ENCODE data around the gene MCM9.

The MCM9 gene

DNA sequence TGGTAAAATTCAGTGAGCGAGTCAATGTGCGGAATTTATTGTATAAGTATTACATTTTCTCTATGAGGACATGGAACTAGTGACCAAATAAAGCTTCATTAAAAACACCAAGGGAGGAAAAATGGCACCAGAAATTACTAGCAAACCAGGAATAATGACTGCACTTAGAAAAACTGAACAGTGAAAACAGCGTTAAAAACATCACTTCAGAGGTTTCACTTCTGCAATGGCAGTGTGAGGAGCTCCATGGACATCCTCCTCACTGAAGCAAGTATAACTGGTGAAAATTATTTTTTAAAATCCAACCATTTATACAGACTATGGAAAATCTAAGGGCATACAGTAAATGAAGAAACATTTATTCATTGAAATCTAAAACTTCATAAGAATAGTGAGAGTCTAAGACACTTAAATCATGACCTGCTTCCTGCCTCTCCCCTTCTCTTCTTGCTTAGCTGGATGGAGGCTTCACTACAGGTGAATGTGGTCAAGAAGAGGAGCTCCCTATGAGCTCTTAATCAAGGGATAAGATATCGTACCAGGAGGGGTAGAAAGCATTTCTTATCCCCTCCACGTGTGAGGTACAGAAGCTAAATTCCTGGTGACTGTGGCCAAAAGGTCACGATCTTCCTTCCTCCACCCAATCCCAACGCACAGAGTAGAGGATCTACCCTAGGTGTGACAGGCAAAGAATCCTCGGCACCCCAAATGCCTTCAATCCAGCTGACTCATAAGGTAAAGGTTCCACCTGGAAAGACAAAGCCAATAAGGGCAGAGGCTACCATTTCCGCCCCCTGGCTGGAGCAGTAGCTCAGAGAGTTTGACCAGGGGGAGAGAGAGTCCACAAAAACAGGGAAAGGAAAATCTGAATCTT is 53.3 kb downstream of the MCM9 start:
- Histone ChIP-seq H3K4me3 (replicated peaks; ENCODE audit: insufficient read depth, low read length) (no peak overlapping the region), H3K27ac (replicated peaks) (no peak overlapping the region), H3K27me3 (ENCODE audit: insufficient read depth, poor library complexity, severe bottlenecking) (no peaks in the 10 kb centered on the region)
- DNase-seq (ENCODE audit: low read depth in 1 of 2, low spot score in 1 of 2), result no peak
- TF ChIP-seq REST (IDR thresholded peaks at IDR 0.05; ENCODE audit: insufficient replicate concordance, low read depth) (no peak), GABPA (IDR thresholded peaks at IDR 0.05; ENCODE audit: low read depth) (no peak), SPI1 (IDR thresholded peaks at IDR 0.05; ENCODE audit: borderline replicate concordance, low read depth) (no peak), POLR2AphosphoS5 (IDR thresholded peaks at IDR 0.05; ENCODE audit: low read depth) (no peak)
- TF ChIP-seq, protein P1, sequence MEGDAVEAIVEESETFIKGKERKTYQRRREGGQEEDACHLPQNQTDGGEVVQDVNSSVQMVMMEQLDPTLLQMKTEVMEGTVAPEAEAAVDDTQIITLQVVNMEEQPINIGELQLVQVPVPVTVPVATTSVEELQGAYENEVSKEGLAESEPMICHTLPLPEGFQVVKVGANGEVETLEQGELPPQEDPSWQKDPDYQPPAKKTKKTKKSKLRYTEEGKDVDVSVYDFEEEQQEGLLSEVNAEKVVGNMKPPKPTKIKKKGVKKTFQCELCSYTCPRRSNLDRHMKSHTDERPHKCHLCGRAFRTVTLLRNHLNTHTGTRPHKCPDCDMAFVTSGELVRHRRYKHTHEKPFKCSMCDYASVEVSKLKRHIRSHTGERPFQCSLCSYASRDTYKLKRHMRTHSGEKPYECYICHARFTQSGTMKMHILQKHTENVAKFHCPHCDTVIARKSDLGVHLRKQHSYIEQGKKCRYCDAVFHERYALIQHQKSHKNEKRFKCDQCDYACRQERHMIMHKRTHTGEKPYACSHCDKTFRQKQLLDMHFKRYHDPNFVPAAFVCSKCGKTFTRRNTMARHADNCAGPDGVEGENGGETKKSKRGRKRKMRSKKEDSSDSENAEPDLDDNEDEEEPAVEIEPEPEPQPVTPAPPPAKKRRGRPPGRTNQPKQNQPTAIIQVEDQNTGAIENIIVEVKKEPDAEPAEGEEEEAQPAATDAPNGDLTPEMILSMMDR (IDR thresholded peaks at IDR 0.05; ENCODE audit: insufficient read depth, low read length), result no peak

DNA sequence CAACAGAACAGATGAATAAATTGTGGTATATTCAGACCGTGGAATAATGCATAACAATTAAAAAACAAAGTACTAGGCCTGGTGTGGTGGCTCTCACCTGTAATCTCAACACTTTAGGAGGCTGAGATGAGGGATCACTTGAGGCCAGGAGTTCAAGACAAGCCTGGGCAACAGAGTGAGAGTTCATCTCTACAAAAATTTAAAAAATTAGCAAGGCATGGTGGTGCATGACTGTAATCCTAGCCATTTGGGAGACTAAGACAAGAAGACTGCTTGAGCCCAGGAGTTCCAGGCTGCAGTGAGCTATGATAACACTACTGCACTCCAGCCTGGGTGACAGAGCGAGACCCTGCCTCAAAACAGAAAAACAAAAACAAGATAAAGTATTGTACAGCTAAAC is 57.2 kb downstream of the MCM9 start:
- TF ChIP-seq, protein P1 (IDR thresholded peaks at IDR 0.05; ENCODE audit: insufficient read depth, low read length), result no peak
- TF ChIP-seq GABPA (IDR thresholded peaks at IDR 0.05; ENCODE audit: low read depth) (no peak), REST (IDR thresholded peaks at IDR 0.05; ENCODE audit: insufficient replicate concordance, low read depth) (no peak), SPI1 (IDR thresholded peaks at IDR 0.05; ENCODE audit: borderline replicate concordance, low read depth) (no peak), POLR2AphosphoS5 (IDR thresholded peaks at IDR 0.05; ENCODE audit: low read depth) (no peak)
- no peak for DNase-seq (ENCODE audit: low read depth in 1 of 2, low spot score in 1 of 2)
- no peaks in the 10 kb centered on the region for H3K27me3 ChIP-seq (ENCODE audit: insufficient read depth, poor library complexity, severe bottlenecking)
- no peak overlapping the region for H3K27ac ChIP-seq (replicated peaks)
- H3K4me3 ChIP-seq (replicated peaks; ENCODE audit: insufficient read depth, low read length), result no peak overlapping the region

DNA sequence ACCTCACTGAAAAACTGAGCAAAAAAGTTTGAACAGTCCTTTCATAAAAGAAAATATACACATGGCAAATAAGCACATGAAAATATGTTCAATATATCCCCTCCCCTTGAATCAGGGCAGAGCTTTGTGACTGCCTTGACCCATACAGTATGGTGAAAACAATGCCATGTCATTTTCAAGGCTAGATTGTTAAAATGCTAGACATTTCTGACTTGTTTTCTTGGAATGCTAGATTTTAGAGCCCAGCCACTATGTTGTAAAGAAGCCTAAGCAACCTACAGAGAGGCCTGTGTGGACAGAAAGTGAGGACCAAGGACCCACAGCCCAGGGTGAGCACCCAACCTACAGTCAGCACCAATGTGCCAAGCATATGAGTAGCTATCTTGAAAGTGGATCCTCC is 58.1 kb downstream of the MCM9 start:
- no peak overlapping the region for H3K27ac ChIP-seq (replicated peaks)
- no peak overlapping the region for H3K4me3 ChIP-seq (replicated peaks; ENCODE audit: insufficient read depth, low read length)
- no peaks in the 10 kb centered on the region for H3K27me3 ChIP-seq (ENCODE audit: insufficient read depth, poor library complexity, severe bottlenecking)
- TF ChIP-seq SPI1 (IDR thresholded peaks at IDR 0.05; ENCODE audit: borderline replicate concordance, low read depth) (no peak), POLR2AphosphoS5 (IDR thresholded peaks at IDR 0.05; ENCODE audit: low read depth) (no peak), REST (IDR thresholded peaks at IDR 0.05; ENCODE audit: insufficient replicate concordance, low read depth) (no peak), GABPA (IDR thresholded peaks at IDR 0.05; ENCODE audit: low read depth) (no peak)
- TF ChIP-seq, protein P1 (IDR thresholded peaks at IDR 0.05; ENCODE audit: insufficient read depth, low read length), result no peak
- no peak for DNase-seq (ENCODE audit: low read depth in 1 of 2, low spot score in 1 of 2)
